Upper lobe of right lung (tissue), 1 donor: ENCODE results near the gene RANBP17. TPM values are rescaled to one million over a fixed set of nuclear protein-coding genes. Genes with fewer than 3 reads are reported as not detected.

ENCODE experiments used
- ATAC-seq: fragments of 200-7000 bp; cut with Tn5 transposase; one replicate; pipeline ENCODE4 v1.9.1; 2020; ENCODE audit warnings: mild to moderate bottlenecking, moderate library complexity
- DNase-seq: peaks from one replicate; pipeline ENCODE4 v3.0.0-alpha.2; 2020
- H3K27ac ChIP-seq: fragments of 200-600 bp; one replicate; pipeline ENCODE4 v1.8.0; 2022
- H3K27me3 ChIP-seq: fragments of 200-600 bp; one replicate; pipeline ENCODE4 v1.8.0; 2022; ENCODE audit warnings: mild to moderate bottlenecking
- H3K36me3 ChIP-seq: fragments of 200-600 bp; one replicate; pipeline ENCODE4 v1.8.0; 2022
- H3K4me1 ChIP-seq: fragments of 200-600 bp; one replicate; pipeline ENCODE4 v1.8.0; 2022
- H3K4me3 ChIP-seq: fragments of 200-600 bp; one replicate; pipeline ENCODE4 v1.8.0; 2022; ENCODE audit warnings: mild to moderate bottlenecking
- H3K9me3 ChIP-seq: fragments of 200-600 bp; one replicate; pipeline ENCODE4 v1.8.0; 2022
- CTCF ChIP-seq: fragments of 200-600 bp; IDR thresholded peaks from one replicate; pipeline ENCODE4 v1.8.0; 2022; ENCODE audit warnings: antibody characterized with exemption
- intact Hi-C: fragments of 100-400 bp; cut with DNase I; formaldehyde crosslinking; loops from one replicate; pipeline ENCODE4 v1.11.0; 2022
- total RNA-seq: library from RNA; stranded (reverse); fragmentation: NEBNext Ultra II Directional; extraction: Animal tissue kit (Norgen Biotek cat#: 25700); gene quantifications from one replicate; pipeline ENCODE4 v1.2.1, GENCODE V29; 2021
- donor health status: DM: no; HTN: yes; CAD: no; lungs with severe emphysema.

RANBP17 gene
- total RNA-seq, 1 donor from 2014 or later, result 17.8 TPM

- no peaks in the 10 kb centered on the region for H3K36me3 ChIP-seq
- H3K4me3 ChIP-seq, result no peak overlapping the region
- TF ChIP-seq CTCF, result no peak
- H3K4me1 ChIP-seq, result no peaks in the 10 kb centered on the region
- no peak overlapping the region for H3K27ac ChIP-seq
- intact Hi-C loops, result no loop called here
- no peaks in the 10 kb centered on the region for H3K27me3 ChIP-seq
- no peak for ATAC-seq
- no peaks in the 10 kb centered on the region for H3K9me3 ChIP-seq
- DNase-seq, result no peak
Observed at GRCh38 chr5:171129308-171129707, 267.5 kb downstream of the RANBP17 start.

- Histone ChIP-seq H3K4me1 (no peaks in the 10 kb centered on the region), H3K36me3 (no peaks in the 10 kb centered on the region), H3K9me3 (no peaks in the 10 kb centered on the region), H3K4me3 (no peak overlapping the region), H3K27ac (no peak overlapping the region), H3K27me3 (no peaks in the 10 kb centered on the region)
- TF ChIP-seq CTCF, result no peak
- intact Hi-C loops, result no loop called here
- ATAC-seq (no peak), DNase-seq (no peak)
Observed at GRCh38 chr5:171131497-171131896, 269.7 kb downstream of the RANBP17 start.

GRCh38 chr5:171137768-171138525 is 276.1 kb downstream of the RANBP17 start:
- Histone ChIP-seq H3K27me3 (no peaks in the 10 kb centered on the region), H3K4me3 (no peak overlapping the region), H3K27ac (no peak overlapping the region), H3K36me3 (no peaks in the 10 kb centered on the region), H3K4me1 (no peaks in the 10 kb centered on the region), H3K9me3 (no peaks in the 10 kb centered on the region)
- intact Hi-C loops, result no loop called here
- no peak for TF ChIP-seq CTCF
- DNase-seq, result no peak
- no peak for ATAC-seq

- no peak for TF ChIP-seq CTCF
- Histone ChIP-seq H3K9me3 (no peaks in the 10 kb centered on the region), H3K36me3 (no peaks in the 10 kb centered on the region), H3K27ac (no peak overlapping the region), H3K4me3 (no peak overlapping the region), H3K4me1 (no peaks in the 10 kb centered on the region), H3K27me3 (no peaks in the 10 kb centered on the region)
- intact Hi-C loops, result no loop called here
- DNase-seq (no peak), ATAC-seq (no peak)
Observed at GRCh38 chr5:171139227-171139626, 277.4 kb downstream of the RANBP17 start.

- Histone ChIP-seq H3K9me3 (no peaks in the 10 kb centered on the region), H3K4me3 (no peak overlapping the region), H3K27me3 (no peaks in the 10 kb centered on the region), H3K27ac (no peak overlapping the region), H3K36me3 (no peaks in the 10 kb centered on the region), H3K4me1 (no peaks in the 10 kb centered on the region)
- DNase-seq (no peak), ATAC-seq (no peak)
- intact Hi-C loops, result no loop called here
- no peak for TF ChIP-seq CTCF
Observed at GRCh38 chr5:171142617-171143016, 280.8 kb downstream of the RANBP17 start.

- Histone ChIP-seq H3K36me3 (no peaks in the 10 kb centered on the region), H3K27me3 (no peaks in the 10 kb centered on the region), H3K4me3 (no peak overlapping the region), H3K27ac (no peak overlapping the region), H3K9me3 (no peaks in the 10 kb centered on the region), H3K4me1 (no peaks in the 10 kb centered on the region)
- intact Hi-C loops, result no loop called here
- ATAC-seq (no peak), DNase-seq (no peak)
- no peak for TF ChIP-seq CTCF
Observed at GRCh38 chr5:171143171-171143570, 281.4 kb downstream of the RANBP17 start.
